ENCODE results near the gene GULP1.

The GULP1 gene

DNA sequence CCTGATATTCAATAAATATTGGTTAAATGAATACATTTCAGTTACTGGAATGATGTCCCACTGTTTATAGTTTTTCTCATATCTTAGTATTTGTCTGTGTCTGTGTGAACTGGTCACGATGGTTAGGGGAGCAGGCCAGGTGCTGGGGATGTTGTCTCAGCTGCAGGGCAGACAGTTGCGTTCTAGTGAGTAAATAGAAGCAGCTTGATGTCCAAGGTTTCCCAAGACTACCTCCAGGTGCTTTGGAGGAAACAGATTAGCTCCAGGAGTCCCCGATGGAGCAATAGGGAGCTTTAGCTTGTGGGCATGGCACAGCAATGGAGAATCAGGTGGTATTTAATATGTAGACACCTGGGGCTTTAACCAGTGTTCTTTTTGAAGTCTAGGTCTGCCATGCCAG, 75.5 kb downstream of the GULP1 start:
- no peak for DNase-seq (ENCODE audit: low read depth)

DNA sequence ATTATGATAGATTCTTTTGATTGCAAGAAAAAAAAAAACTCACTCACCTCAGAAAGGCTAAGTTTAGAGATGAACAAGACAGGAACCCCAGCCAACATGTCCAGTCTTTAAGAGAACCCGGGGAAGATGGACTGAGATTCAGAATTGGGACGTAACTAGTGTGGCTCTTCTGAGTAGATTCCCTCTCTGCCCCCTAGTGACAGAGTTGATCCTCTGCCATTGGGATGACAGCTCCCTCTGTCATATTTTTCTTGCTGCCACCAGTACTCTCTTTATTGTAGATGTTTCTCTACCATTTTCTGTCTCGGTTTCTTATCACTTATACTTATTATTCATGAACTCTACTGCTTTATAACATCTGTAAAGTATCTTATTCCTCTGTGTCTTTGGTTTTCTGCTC, 77.7 kb downstream of the GULP1 start:
- no peak for DNase-seq (ENCODE audit: low read depth)

DNA sequence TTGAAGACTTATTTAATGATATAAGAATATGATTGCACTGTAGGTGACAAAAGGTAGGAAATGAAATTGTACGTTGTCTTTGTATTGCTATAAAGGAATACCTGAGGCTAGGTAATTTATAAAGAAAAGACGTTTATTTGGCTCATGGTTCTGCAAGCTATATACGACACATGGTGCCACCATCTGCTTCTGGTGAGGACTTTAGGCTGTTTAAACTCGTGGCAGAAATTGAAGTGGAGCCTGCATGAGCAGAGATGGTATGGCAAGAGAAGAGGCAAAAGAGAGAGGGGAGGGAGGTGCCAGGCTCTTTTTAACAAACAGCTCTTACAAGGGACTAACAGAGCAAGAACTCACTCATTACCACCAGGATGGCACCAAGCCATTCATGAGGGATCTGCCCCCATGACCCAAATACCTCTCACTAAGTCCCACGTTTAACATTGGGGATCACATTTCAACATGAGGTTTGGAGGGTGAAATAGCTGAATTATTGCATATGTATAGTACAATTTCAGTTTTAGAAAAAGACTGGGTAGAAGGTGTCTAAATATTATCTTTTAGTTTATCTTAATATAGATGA, 86.8 kb downstream of the GULP1 start:
- no peak for DNase-seq (ENCODE audit: low read depth)

DNA sequence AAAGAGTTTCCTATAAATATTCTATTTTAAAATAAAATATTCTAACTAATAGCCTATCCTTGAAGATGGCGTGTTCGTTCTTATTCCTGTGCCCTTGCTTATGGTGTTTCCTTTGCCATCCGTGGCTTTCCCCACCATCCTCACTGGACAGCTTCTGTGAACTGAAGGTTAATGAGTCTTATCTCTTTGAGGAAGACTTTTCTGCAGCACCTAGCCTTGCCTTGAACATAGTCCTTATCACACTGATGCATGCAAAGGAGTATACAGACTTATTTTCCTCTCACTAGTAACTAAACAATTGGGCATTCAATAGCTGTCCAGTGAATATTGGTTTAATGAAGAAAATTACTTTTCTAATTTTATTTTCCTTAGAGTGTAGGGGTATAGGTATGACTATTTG, 88.1 kb downstream of the GULP1 start:
- DNase-seq (ENCODE audit: low read depth), result no peak

DNA sequence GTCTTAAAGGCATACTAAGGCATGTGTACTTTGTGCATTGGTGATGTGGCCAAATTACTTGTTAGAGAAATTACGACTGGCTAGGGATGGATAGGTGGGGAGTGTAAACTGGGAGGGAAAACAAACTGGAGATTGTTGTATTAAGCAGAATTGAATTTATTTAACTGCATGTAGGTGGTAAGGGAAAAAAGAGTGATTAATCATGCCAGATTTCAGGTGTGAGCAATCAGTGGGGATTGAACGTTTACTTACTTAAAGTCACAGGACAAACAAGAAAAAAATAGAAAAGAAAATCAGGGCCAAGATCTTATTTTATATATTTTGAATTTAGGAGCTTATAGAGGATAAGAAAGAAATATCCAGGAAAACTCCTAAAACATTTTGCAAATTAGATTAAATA, 88.6 kb downstream of the GULP1 start:
- DNase-seq (ENCODE audit: low read depth), result no peak

DNA sequence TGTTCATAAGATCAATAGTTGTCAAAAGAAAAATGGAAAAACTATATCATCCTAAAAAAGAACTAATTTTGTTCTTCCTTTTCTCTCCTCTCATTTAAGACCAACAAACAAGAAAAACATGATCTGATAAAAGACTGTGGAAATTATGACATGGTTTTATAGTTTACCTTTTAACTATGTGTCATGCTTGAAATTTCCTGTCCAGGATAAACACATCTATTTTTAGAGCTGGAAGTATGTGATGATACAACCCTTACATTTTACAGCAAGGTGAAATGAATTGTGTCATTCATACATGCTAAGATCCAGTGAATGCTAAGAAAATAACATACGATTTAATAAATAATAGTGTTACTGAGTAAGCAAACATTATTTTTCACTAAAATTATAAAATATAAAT, 89.9 kb downstream of the GULP1 start:
- no peak for DNase-seq (ENCODE audit: low read depth)

DNA sequence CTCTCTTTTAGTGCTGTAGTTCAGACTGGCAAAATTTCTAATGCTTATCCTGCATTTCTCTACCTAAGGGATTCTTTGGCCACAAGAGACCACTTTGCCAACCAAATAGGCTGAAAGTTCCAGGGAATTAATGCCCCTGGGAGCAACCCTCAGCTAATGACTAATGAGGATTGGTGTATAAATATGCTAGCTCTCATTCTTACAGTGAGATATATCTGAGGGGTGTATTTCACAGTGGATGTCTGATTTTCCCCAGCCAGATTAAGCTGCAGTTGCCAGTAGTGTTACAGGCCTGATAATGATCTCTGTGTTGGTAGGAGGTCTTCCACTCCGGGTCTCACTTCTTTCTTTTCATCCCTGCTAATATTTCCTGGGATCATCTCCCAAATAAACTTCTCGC, 90.4 kb downstream of the GULP1 start:
- DNase-seq (ENCODE audit: low read depth), result no peak

DNA sequence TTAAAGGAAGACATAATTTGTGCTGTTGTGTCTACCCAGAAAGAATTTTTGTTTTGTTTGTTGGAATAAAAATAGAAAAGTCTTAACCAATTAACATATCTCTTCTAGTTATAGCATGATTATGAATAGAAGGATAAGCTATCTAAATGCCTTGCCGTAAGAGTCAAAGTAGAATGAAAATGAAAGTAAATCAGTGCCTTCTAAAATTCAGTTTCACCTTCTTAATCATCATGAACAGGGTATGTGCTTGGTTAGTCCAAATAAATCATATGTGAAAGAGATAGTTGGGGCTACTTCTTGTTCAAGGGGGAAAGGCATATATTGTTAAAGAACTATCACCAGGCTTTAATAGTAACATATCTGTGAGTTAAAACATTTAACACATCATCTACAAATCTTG, 91.5 kb downstream of the GULP1 start:
- no peak for DNase-seq (ENCODE audit: low read depth)

DNA sequence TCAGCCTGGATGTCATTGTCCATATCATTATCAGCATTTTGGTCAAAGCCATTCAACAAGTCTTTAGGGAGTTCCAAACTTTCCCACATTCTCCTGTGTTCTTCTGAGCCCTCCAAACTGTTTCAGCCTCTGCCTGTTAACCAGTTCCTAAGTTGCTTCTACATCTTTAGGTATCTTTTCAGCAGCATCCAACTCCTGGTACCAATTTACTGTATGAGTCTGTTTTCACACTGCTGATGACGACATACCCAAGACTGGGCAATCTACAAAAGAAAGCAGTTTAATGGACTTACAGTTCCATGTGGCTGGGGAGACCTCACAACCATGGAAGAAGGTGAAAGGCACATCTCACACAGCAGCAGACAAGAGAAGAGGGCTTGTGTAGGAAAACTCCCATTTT, 94.2 kb downstream of the GULP1 start:
- no peak for DNase-seq (ENCODE audit: low read depth)

DNA sequence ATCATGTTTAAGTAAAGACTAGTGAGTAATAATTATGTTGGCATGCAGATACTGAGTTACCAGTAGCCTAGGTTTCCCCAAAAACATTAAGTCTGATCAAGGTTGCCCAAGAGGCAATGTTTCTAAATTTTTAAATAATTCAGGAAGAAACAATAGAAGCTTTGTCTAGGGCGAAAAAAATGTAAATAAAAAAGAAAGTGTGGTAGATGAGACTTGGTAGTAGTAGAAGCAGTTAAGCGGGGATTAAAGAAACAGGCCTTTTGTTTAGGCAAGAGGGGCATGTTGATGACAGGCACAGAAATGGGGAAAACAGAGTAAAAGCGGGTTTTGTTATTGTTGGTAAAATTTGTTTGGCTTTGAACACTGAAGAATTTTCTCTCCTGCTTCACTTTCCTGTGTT, 97.2 kb downstream of the GULP1 start:
- no peak for DNase-seq (ENCODE audit: low read depth)

DNA sequence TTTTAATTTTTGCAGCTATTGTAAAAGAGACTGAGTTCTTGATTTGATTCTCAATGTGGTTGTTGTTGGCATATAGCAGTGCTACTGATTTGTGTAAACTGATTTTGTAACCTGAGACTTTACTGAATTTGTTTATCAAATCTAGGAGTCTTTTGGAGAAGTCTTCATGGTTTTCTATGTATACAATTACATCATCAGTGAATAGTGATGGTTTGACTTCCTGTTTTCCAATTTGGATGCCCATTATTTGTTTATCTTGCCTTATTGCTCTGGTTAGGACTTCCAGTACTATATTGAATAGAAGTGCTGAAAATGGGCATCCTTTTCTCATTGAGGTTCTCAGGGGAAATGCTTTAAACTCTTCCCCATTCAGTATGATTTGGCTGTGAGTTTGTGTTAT, 99.7 kb downstream of the GULP1 start:
- DNase-seq (ENCODE audit: low read depth), result no peak

DNA sequence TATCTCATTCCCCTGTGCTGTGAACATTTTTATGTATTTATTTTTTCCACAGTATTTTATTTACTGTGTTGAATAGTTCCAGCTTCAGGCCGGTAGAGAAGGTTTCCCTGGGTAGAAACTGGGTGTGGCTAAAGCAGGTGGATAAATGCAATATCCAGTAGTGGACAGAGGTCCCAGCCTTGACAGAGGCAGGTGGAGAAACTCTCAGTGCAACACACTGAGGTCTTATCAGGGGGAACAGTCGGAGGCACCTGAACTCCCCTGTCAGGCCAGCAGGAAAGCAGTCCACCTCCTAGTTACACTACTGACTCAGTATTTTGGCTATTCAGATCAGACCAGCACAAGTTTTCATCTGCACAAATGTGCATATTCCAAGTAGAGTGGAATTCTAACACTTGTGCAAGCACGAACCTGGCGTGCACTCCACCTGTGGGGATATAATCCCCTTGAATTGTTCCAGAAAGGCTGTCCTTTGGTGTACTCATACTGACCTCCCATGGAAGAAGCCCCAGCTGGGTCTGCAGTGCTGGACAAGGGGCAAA, 103.3 kb downstream of the GULP1 start:
- no peak for DNase-seq (ENCODE audit: low read depth)

DNA sequence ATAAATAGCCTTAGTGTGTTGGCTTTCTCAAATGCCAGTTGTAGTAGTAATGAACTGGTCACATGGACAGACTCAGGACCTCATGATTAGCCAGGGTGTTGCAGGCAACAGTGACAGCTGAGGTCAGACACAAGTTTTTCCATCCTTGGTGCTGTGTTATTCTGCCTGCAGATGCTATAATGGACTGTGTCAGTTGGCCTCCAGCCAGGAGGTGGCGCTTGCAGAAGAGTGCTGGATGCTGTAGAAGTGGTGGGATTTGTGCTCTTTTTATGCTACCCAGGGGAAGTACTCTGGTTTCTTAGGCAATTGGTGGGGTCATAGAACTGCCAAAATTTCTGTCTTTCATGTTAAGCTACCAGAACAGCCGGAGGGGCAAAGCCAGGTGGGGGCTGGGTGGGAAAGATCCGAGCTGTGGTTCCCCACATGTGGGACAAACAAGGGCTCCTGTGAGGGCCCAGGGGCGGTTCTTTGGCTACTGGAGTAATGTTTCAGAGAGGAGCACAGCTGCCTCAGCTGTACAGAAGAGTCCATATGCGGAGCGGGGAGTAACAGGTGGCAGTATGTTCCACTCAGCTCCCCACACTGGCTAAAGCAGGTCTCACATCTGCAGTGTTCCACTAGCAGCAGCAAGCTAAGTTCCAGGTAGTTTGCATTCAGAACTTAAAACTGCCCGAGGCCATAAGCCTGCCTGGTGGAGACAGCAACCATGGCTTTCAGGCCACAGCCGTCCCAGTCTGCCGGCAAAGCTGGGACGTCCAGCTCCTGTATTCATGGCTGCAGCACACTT, 104.4 kb downstream of the GULP1 start:
- DNase-seq (ENCODE audit: low read depth), result no peak

DNA sequence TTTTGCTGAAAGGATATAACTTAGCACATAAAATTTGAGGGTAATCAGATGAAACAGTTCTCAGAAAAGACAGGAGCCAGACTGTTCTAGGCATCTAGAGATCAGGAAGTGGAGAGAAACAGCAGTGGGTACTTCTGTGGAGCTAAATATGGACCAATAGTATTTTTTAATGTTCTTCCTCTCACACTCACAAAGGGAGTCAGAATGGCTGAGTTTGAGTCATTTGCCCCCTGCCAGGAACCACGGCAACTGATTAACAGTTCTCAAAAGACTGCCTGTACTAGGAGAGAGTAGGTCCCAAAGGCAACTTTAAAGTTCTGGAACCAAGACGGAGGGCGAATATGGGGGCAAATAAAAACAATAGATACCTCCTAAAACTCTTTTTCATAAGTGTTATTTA, 107.5 kb downstream of the GULP1 start:
- no peak for DNase-seq (ENCODE audit: low read depth)

DNA sequence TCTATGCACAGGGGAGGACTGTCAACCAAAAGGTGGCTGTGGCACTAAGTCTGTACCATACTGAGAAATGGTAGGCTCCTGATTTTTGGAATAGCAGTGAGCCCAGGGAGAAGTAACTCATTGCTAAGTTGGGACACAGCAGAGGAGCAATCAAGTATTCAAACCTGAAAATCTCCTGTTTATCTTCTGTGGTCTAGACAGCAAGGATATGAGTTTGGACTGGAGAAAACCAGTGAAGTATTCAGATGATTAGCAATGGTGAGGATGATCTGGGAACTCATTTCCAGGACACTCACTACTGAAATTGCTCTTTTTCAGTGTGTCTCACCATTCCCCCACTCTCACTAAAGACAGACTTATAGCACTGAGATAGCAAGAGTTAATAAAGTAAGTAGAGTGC, 112.0 kb downstream of the GULP1 start:
- no peak for DNase-seq (ENCODE audit: low read depth)

DNA sequence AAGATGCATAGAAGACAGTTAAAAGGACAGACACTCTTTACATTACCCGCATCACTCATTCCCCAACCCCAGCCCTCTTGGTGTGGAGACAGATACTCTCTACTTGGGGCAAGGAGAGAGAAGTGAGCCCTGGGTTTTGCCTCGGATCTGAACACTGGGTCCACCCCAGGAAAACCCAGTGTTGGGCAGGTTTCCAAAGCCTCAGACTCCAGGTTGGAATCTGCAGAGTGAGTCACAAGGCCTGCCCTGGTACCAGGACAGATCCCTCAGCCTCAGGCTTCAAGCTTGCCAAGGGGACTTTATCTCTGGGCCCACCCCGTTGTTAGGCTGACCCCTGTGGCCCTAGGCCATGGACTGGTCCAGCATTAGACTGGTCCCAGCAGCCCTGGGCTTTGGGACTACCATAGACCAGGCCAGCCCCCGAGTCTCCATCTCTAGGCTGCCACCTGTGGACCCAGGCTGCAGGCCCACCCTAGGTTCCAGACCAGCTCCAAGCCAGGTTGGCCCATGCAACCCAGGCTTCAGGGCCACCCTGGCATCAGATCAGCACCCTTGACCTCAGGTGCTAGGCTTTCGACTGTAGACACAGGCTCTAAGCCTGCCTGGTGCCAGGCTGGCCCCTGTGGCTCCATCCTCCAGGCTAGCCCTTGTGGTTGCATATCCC, 112.8 kb downstream of the GULP1 start:
- DNase-seq (ENCODE audit: low read depth), result no peak

DNA sequence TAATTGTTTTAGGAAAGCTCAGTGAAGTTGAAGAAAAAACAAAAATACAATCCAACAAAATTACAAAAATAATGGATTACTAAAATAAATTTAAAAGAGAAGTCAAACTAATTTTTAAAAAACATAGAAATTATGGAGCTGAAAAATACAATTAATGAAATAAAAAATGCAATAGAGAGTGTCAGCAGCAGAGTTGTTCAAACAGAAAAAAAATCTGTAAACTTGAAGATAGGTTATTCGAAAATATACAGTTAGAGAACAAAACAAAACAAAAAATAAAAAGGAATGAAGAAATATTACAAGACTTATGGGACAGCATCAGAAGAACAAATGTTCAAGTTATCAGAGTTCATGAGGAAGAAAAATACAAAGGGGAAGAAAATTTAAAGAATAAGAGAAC, 114.7 kb downstream of the GULP1 start:
- DNase-seq (ENCODE audit: low read depth), result no peak

DNA sequence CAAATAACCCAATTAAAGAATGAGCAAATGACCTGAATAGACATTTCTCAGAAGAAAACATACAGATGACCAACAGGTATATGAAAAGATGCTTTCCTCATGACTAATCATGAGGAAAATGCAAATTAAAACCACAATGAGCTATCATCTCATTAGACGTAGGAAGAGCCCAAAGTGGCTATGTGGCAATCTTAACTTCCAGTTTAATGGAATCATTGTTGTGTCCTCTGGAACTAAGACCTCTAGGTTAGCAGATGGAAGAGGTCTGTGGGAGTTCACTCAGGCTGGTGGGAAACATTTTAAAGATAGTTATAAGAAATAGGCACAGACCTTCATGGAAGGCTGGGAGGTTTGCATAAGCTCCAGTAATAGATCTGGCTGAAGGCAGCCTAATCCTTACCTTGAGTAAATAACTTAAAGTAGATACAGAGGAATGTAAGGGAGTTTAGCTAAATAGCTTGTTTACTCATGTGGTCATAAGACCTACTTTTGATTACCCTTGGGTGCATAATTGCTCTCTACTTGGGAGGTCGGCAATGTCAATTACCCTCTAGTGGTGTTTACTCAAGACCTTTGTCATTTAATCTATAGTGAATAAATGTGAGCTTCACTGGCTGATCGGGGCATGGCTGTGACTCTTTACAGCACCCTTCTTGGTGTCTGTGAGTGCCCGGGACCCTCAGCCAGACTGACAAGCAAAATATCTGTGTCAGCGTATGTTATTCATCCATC, 119.0 kb downstream of the GULP1 start:
- DNase-seq (ENCODE audit: low read depth), result no peak

DNA sequence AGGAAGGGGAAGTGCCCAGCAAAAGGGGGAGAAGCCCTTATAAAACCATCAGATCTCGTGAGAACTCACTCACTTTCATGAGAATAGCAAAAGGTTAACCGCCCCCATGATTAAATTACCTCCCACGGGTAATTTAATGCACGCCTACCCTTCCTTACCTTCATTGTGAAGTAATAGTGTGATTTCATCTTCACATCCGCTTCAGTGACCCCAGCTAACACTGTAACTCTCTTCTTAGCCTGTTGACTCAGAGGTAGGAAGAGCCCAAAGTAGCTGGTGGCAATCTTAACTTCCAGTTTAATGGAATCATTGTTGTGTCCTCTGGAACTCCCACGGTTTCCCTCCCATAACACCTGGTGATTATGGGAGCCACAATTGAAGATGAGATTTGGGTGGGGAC, 120.5 kb downstream of the GULP1 start:
- DNase-seq (ENCODE audit: low read depth), result no peak

DNA sequence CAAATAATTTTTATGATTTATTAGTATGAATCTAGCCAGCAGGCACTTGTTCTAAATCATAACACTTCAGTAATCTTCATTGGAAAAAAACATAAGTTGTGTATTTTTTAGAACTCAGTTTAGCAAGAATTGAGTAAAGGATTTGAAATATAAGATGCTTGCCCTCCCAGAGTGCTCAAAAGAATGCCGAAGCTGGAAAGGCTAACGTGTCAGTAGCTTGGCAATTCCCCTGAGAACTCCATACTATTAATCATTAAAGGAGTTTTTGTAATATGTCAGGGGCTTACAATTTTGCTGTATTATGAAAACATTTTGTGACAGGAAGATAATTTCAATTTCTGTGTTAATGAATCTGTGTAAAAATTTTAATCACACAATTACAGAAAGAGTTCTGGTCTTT, 122.7 kb downstream of the GULP1 start:
- no peak for DNase-seq (ENCODE audit: low read depth)

DNA sequence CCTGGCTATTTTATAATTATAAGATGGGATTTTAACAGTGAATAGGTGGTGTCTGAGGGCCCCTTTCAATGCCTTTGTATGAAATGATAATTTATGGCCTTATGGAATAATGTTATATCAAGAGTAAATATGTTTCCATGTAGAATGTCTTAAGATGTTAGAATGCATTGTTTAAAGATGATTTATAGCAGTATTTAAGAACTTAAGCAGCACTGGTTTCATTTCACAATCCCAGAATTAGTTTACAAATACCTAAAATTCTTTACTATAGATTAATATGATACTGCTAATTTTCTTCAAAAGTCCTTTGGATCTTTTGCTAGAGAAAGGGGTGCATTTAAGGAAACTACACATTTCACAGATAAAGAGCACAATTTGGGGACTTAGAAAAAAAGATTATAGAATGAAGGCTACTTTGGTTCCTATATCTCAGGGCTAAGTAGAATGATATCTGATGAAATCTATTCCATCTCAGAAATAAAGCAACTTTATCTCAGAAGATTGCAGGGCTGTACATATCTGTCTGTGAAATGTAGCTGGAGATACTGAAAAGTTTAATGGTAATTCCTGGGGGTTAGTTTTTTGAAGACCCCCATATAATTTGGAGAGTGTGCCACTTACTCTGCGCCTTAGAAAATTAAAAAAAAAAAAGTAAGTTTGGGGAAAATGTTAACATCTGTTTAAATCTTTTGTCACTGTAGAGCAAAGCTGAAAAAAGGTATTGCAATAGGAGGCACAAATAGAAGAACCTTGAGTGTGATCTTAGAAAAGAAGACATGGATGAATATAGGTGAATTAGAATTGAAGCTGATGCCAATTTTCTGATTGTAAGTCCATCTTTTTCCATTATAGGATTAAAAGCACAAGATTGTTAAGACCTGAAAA, 123.4 kb downstream of the GULP1 start:
- DNase-seq (ENCODE audit: low read depth), result no peak

DNA sequence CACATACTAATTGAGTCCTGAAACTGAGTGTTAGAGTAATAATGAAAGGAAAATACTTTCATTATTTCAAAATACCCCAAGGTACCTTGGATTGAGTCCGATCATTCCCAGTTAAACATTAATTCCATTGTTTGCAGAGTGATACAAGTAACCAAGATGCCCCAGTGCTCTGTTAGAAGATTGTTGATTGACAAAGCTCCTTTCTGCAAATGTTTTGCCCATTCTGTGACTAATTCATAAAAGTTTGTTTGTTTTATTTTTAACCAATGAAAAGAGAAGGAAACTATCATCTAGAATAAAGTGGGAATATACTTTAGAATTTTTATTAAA, 124.0 kb downstream of the GULP1 start:
- no peak for DNase-seq (ENCODE audit: low read depth)
